ENCODE measurements around the gene NFKB1.

The NFKB1 gene
- total RNA-seq = 199 to 1,090 (median 369) reads per million in 9 experiments

GRCh38 chr4:102500696-102501446 lies at the start of gene NFKB1:
NFKB1 (plus strand) TSS chr4:102501359; CDS start chr4:102525519, 24,160 bp downstream.
- Mint-ChIP-seq H3K9me3 (no peaks in the 10 kb centered on the region), H3K27ac (peak within 1 kb of the TSS; percentile 99), H3K4me3 (peak within 1 kb of the TSS; percentile 90 to 98)

GRCh38 chr4:102452854-102453253 lies 48.3 kb upstream of the NFKB1 start:
- Mint-ChIP-seq H3K4me1 (ENCODE audit: low read depth in 2 of 2) (peaks cover 0 to under 1% of the 10 kb centered on the region in 2 donors), H3K36me3 (ENCODE audit: insufficient read depth) (no peaks in the 10 kb centered on the region), H3K27me3 (peaks cover 23 to 27% of the 10 kb centered on the region in 2 donors), H3K9me3 (no peaks in the 10 kb centered on the region), H3K27ac (no peak overlapping the region), H3K4me3 (no peak overlapping the region)
- no peak for ATAC-seq (replicated peaks)
- DNase-seq = no peak

More at GRCh38 chr4:102500696-102501446, at the start of gene NFKB1:
- peak; percentile 74 for ATAC-seq (replicated peaks)
- Mint-ChIP-seq H3K36me3 (ENCODE audit: insufficient read depth) (peaks cover 36% of the 10 kb centered on the region), H3K4me1 (ENCODE audit: low read depth in 2 of 2) (peaks cover 20 to 32% of the 10 kb centered on the region in 2 donors), H3K27me3 (no peaks in the 10 kb centered on the region)
- DNase-seq = peak; percentile 83 to 86 (median 83)

DNA sequence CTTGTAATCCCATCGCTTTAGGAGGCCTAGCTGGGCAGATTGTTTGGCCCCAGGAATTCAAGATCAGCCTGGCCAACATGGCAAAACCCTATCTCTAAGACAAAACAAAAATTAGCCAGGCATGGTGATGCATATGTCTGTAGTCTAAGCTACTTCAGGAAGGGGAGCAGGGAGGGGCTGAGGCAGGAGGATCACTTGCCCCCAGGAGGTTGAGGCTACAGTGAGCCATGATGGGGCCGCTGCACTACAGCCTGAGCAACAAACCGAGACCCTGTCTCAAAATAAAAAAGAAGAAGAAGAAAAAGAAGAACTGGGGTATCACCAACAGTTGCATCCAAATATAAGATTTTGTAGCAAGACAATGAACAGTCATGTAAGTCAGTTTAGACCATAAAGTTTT lies 47.3 kb upstream of the NFKB1 start:
- Mint-ChIP-seq H3K27me3 (peaks cover 31 to 37% of the 10 kb centered on the region in 2 donors), H3K36me3 (ENCODE audit: insufficient read depth) (no peaks in the 10 kb centered on the region), H3K4me1 (ENCODE audit: low read depth in 2 of 2) (no peaks in the 10 kb centered on the region), H3K9me3 (no peaks in the 10 kb centered on the region), H3K27ac (no peak overlapping the region), H3K4me3 (no peak overlapping the region)
- DNase-seq (no peak), ATAC-seq (replicated peaks) (no peak)

GRCh38 chr4:102454268-102454667 lies 46.9 kb upstream of the NFKB1 start:
- no peak overlapping the region for H3K4me3 Mint-ChIP-seq
- no peaks in the 10 kb centered on the region for H3K4me1 Mint-ChIP-seq (ENCODE audit: low read depth in 2 of 2)
- ATAC-seq (replicated peaks) (no peak), DNase-seq (no peak)
- no peaks in the 10 kb centered on the region for H3K9me3 Mint-ChIP-seq
- H3K36me3 Mint-ChIP-seq (ENCODE audit: insufficient read depth) = no peaks in the 10 kb centered on the region
- H3K27ac Mint-ChIP-seq = no peak overlapping the region
- H3K27me3 Mint-ChIP-seq = peaks cover 31 to 39% of the 10 kb centered on the region in 2 donors

DNA sequence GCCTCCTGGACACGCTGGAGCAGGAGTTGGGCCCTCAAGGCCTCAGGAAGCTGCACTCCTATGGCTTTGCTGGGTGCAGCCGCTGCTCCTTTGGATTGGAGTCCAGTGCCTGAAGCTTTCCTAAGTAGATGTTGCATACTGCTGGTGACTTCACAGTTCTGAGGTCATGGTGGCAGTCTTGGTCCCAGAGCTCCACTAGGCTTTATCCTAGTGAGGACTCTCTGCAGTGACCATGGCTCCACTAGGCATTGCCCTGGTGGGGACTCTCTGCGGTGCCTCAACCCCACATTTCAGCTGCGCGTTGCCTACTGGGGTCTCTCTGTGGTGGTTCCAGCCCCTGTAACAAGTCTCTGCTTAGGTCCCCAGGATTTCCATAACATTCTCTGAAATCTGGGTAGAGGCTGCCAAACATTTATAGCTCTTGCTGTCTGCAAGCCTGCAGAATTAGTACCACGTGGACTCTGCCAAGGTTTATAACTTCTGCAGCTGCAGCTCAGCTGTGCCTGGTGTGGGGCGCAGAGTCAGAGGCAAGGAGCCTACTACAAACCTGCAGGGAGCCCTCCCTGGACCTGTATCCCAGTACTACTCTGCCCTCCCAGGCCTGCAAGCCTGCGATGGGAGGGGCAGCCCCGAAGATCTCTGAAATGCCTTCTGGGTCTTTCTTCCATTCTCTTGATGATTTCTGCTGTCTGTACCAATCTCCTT lies 46.0 kb upstream of the NFKB1 start:
- Mint-ChIP-seq H3K9me3 (no peaks in the 10 kb centered on the region), H3K4me1 (ENCODE audit: low read depth in 2 of 2) (no peaks in the 10 kb centered on the region), H3K4me3 (no peak overlapping the region)

DNA sequence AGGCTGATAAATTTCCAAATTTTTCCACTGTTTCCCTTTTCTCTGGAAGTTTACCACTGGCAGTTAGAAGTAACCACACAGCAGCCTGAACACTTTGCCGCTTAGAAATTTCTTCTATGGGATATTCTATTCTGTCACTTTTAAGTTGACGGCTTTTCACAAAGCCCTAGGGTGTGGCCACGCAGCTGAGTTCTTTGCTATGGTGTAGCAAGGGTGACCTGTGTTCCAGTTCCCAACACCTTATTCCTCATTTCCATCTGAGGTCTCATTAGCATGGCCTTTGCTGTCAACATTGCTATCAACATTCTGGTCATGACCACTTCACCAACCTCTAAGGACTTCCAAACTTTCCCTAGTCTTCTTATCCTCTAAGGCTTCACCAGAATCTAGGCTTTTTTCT lies 45.4 kb upstream of the NFKB1 start:
- Mint-ChIP-seq H3K4me1 (ENCODE audit: low read depth in 2 of 2) (no peaks in the 10 kb centered on the region), H3K27me3 (peaks cover 39 to 53% of the 10 kb centered on the region in 2 donors), H3K27ac (no peak overlapping the region), H3K36me3 (ENCODE audit: insufficient read depth) (no peaks in the 10 kb centered on the region), H3K4me3 (no peak overlapping the region), H3K9me3 (no peaks in the 10 kb centered on the region)
- ATAC-seq (replicated peaks) = no peak
- no peak for DNase-seq

More for the DNA sequence above, 46.0 kb upstream of the NFKB1 start:
- Mint-ChIP-seq H3K27me3 (peaks cover 36 to 48% of the 10 kb centered on the region in 2 donors), H3K36me3 (ENCODE audit: insufficient read depth) (no peaks in the 10 kb centered on the region), H3K27ac (no peak overlapping the region)
- no peak for DNase-seq
- no peak for ATAC-seq (replicated peaks)

DNA sequence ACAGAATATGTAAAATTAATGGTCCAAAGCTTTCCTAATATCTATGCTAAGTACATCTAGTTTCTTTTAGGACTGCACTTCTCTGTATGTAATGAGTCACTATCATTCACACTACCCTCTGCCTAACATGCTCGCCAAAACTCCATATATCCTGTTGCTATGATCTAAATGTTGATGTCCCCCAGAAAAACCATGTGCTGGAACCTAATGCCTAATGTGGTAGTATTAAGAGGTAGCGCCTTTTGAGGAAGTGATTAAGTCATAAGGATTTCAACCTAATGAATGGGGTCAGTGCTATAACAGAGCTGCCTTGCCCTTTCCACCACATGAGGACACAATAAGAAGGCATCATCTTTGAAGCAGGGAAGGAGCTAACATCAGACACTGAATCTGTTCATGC lies 34.9 kb upstream of the NFKB1 start:
- Mint-ChIP-seq H3K9me3 (peaks cover 0 to 6% of the 10 kb centered on the region in 2 donors), H3K4me1 (ENCODE audit: low read depth in 2 of 2) (peaks cover 4 to 5% of the 10 kb centered on the region in 2 donors), H3K27me3 (peaks cover 21 to 22% of the 10 kb centered on the region in 2 donors), H3K27ac (no peak overlapping the region), H3K4me3 (no peak overlapping the region), H3K36me3 (ENCODE audit: insufficient read depth) (no peaks in the 10 kb centered on the region)
- DNase-seq = no peak
- no peak for ATAC-seq (replicated peaks)

DNA sequence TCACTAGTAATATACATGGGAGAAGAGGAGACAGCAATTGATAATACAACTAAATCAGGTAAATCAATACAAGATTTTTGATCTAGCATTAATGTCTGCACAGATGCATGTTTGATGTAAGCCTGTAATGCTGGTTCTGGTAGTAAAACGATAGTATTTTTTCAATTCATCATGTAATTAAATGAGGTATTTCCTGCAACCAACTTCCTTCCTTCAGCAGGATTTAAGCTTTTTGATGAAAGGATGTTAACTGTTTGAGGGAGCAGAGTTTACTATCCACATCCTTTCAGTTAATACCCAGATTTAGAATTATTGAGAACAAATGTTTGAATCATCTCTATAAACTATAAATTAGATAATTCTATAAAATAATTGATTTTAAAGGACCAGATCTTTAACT lies 31.4 kb upstream of the NFKB1 start:
- peaks cover 4 to 5% of the 10 kb centered on the region in 2 donors for H3K4me1 Mint-ChIP-seq (ENCODE audit: low read depth in 2 of 2)
- H3K27ac Mint-ChIP-seq = no peak overlapping the region
- H3K9me3 Mint-ChIP-seq = no peaks in the 10 kb centered on the region
- H3K27me3 Mint-ChIP-seq = peaks cover 19 to 22% of the 10 kb centered on the region in 2 donors
- no peak for ATAC-seq (replicated peaks)
- H3K4me3 Mint-ChIP-seq = no peak overlapping the region
- H3K36me3 Mint-ChIP-seq (ENCODE audit: insufficient read depth) = no peaks in the 10 kb centered on the region
- no peak for DNase-seq

DNA sequence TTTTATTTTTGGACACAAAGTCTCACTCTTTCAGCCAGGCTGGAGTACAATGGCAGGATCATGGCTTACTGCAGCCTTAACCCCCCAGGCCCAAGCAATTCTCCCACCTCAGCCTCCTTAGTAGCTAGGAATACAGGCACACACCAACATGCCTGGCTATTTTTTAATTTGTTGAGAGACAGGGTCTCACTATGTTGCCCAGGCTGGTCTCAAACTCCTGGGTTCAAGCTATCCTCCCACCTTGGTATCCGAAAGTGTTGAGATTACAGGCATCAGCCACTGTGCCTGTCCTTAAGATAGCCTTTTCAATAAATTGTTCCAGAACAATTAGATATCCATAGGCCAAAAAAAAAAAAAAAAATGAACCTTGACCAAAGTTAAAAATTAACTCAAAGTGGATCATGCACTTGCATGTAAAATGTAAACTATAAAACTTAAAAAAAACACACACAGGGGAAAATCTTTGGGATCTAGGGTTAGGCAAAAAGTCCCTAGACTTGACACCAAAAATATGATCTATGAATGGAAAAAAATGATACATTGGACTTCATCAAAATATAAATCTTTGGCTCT lies 28.6 kb upstream of the NFKB1 start:
- Mint-ChIP-seq H3K27ac (no peak overlapping the region), H3K4me3 (no peak overlapping the region), H3K9me3 (no peaks in the 10 kb centered on the region), H3K36me3 (ENCODE audit: insufficient read depth) (no peaks in the 10 kb centered on the region), H3K4me1 (ENCODE audit: low read depth in 2 of 2) (peaks cover 4 to 5% of the 10 kb centered on the region in 2 donors), H3K27me3 (peaks cover 10 to 25% of the 10 kb centered on the region in 2 donors)
- no peak for ATAC-seq (replicated peaks)
- no peak for DNase-seq

DNA sequence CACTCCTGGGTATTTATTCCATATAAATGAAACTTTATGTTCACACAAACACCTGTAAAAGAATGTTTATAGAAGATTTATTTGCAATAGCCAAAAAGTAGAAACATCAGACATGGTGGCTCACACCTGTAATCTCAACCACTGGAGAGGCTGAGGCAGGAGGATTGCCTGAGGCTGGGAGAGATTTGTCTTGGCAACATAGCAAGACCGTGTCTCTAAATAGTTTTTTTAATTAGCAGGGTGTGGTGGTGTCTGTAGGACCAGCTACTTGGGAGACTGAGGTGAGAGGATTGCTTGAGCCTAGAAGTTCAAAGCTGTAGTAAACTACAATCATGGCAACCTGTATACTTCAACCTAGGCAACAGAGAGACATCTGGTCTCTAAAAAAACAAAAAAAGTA lies 27.7 kb upstream of the NFKB1 start:
- ATAC-seq (replicated peaks) (no peak), DNase-seq (no peak)
- Mint-ChIP-seq H3K4me1 (ENCODE audit: low read depth in 2 of 2) (peaks cover 4 to 5% of the 10 kb centered on the region in 2 donors), H3K27me3 (peaks cover 5 to 22% of the 10 kb centered on the region in 2 donors), H3K36me3 (ENCODE audit: insufficient read depth) (no peaks in the 10 kb centered on the region), H3K4me3 (no peak overlapping the region), H3K9me3 (no peaks in the 10 kb centered on the region), H3K27ac (no peak overlapping the region)

DNA sequence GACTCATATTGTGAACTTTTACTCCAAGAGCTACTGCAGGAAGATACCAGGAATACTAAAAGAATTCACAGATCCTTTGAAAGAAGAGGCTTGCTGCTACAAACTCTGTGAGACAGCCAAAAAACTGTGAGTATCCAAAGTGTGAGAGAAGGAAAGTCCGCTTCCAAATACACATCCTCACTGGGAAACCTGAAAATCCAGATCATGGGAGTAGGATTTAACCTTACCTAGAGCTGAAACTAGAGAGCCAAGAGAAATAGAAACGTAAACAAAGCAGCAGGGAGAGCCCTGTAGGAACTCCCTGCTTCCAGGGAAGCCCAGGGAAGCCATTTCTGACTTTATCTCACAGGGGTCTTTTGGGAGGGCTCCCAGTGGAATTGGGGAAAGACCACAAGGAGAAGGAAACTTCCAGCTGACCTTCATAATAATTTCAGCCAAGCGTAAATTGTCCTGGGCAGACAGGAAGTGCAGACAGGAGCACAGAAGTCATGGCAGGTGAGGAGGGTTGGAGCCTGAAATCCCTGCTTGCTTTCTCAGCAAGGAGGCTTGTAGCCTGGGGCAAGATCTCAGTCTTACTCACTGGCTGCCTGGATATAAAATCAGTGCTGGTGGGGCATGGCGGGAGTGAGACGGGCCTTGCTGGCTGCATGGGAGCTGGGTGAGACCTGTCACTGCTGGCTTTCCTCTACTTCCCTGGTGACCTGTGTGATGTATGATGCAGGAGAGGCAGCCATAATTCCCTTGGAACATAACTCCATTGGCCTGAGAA lies 26.2 kb upstream of the NFKB1 start:
- DNase-seq (no peak), ATAC-seq (replicated peaks) (no peak)
- H3K36me3 Mint-ChIP-seq (ENCODE audit: insufficient read depth) = no peaks in the 10 kb centered on the region
- peaks cover 5 to 32% of the 10 kb centered on the region in 2 donors for H3K27me3 Mint-ChIP-seq
- H3K9me3 Mint-ChIP-seq = peaks cover 0 to 8% of the 10 kb centered on the region in 2 donors
- H3K4me1 Mint-ChIP-seq (ENCODE audit: low read depth in 2 of 2) = no peaks in the 10 kb centered on the region
- no peak overlapping the region for H3K4me3 Mint-ChIP-seq
- H3K27ac Mint-ChIP-seq = no peak overlapping the region

DNA sequence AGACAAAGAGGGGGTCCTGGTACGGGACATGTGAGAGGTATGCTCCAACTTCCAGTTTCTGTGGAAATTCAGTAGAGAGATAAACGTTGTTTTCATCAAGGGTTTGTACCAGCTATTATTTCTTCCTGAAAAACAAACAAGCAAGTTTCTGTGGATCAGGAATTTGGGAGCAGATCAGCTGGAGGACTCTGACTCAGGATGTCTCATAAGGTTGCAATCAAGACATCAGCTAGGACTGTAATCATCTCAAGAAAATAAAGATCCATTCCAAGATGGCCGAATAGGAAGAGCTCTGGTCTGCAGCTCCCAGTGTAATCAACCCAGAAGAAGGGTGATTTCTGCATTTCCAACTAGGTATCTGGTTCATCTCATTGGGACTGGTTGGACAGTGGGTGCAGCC lies 23.5 kb upstream of the NFKB1 start:
- H3K27ac Mint-ChIP-seq = no peak overlapping the region
- no peak overlapping the region for H3K4me3 Mint-ChIP-seq
- H3K27me3 Mint-ChIP-seq = peaks cover 5 to 33% of the 10 kb centered on the region in 2 donors
- no peak for DNase-seq
- H3K9me3 Mint-ChIP-seq = peaks cover 0 to 8% of the 10 kb centered on the region in 2 donors
- ATAC-seq (replicated peaks) = no peak
- H3K4me1 Mint-ChIP-seq (ENCODE audit: low read depth in 2 of 2) = no peaks in the 10 kb centered on the region
- no peaks in the 10 kb centered on the region for H3K36me3 Mint-ChIP-seq (ENCODE audit: insufficient read depth)

- Mint-ChIP-seq H3K36me3 (ENCODE audit: insufficient read depth) (no peaks in the 10 kb centered on the region), H3K4me3 (no peak overlapping the region), H3K27me3 (peaks cover 5 to 33% of the 10 kb centered on the region in 2 donors), H3K9me3 (peaks cover 0 to 8% of the 10 kb centered on the region in 2 donors), H3K27ac (no peak overlapping the region), H3K4me1 (ENCODE audit: low read depth in 2 of 2) (no peaks in the 10 kb centered on the region)
- ATAC-seq (replicated peaks) (no peak), DNase-seq (no peak)
Measured at GRCh38 chr4:102478186-102478585, 23.0 kb upstream of the NFKB1 start.

Measured in effector memory CD8-positive, alpha-beta T cell (primary cell).